ENCODE measurements around the gene S100A7. TPM values are rescaled to one million over a fixed set of nuclear protein-coding genes. Genes with fewer than 3 reads are reported as not detected.
A peak's percentile ranks its signal among the peaks of the same experiment; 100 is the strongest.
"Not testable (repeated sequence)": the region's sequence is repeated elsewhere in the genome, so short reads cannot be mapped to it uniquely, and the experiment has no call there.

S100A7 gene
- total and polyA plus RNA-seq, 2 experiments from 2014 or later: not detected

- DNase-seq (ENCODE audit: low read depth in 1 of 2, low spot score in 1 of 2): peak; percentile 59 to 66
- H3K4me1 ChIP-seq (ENCODE audit: low read depth): peaks cover 16% of the 10 kb centered on the region
- H3K27ac ChIP-seq: peak overlapping the region; percentile 87
- TF ChIP-seq CTCF (IDR thresholded peaks at IDR 0.05; ENCODE audit: low read depth, low read length): peak; percentile 80
- H3K36me3 ChIP-seq: no peaks in the 10 kb centered on the region
- H3K9me3 ChIP-seq (ENCODE audit: low read depth): no peaks in the 10 kb centered on the region
- no peak overlapping the region for H3K4me3 ChIP-seq
- H3K27me3 ChIP-seq: no peaks in the 10 kb centered on the region
Measured at GRCh38 chr1:153465811-153466636, 5.6 kb upstream of the S100A7 start.

GRCh38 chr1:153462741-153463140 is 2.3 kb upstream of the S100A7 start:
- H3K27ac ChIP-seq; H3K36me3 ChIP-seq; H3K9me3 ChIP-seq (ENCODE audit: low read depth); H3K27me3 ChIP-seq; DNase-seq (ENCODE audit: low read depth in 1 of 2, low spot score in 1 of 2); H3K4me3 ChIP-seq: not testable (repeated sequence)
- H3K4me1 ChIP-seq (ENCODE audit: low read depth): peaks cover 15% of the 10 kb centered on the region

GRCh38 chr1:153459655-153460054 is 796 bp downstream of the S100A7 start:
- no peak for TF ChIP-seq CTCF (IDR thresholded peaks at IDR 0.05; ENCODE audit: low read depth, low read length)
- no peaks in the 10 kb centered on the region for H3K4me1 ChIP-seq (ENCODE audit: low read depth)
- H3K9me3 ChIP-seq (ENCODE audit: low read depth): no peaks in the 10 kb centered on the region
- H3K27me3 ChIP-seq: no peaks in the 10 kb centered on the region
- H3K27ac ChIP-seq: no peak overlapping the region
- no peaks in the 10 kb centered on the region for H3K36me3 ChIP-seq
- DNase-seq (ENCODE audit: low read depth in 1 of 2, low spot score in 1 of 2): no peak
- H3K4me3 ChIP-seq: no peak overlapping the region

- Histone ChIP-seq H3K9me3 (ENCODE audit: low read depth) (no peaks in the 10 kb centered on the region), H3K27ac (no peak overlapping the region), H3K27me3 (no peaks in the 10 kb centered on the region), H3K4me1 (ENCODE audit: low read depth) (no peaks in the 10 kb centered on the region), H3K36me3 (no peaks in the 10 kb centered on the region), H3K4me3 (no peak overlapping the region)
- no peak for DNase-seq (ENCODE audit: low read depth in 1 of 2, low spot score in 1 of 2)
- no peak for TF ChIP-seq CTCF (IDR thresholded peaks at IDR 0.05; ENCODE audit: low read depth, low read length)
Measured at GRCh38 chr1:153456396-153456795, 4.1 kb downstream of the S100A7 start.

- H3K27me3 ChIP-seq; H3K4me1 ChIP-seq (ENCODE audit: low read depth); H3K27ac ChIP-seq; H3K9me3 ChIP-seq (ENCODE audit: low read depth); H3K36me3 ChIP-seq; H3K4me3 ChIP-seq; DNase-seq (ENCODE audit: low read depth in 1 of 2, low spot score in 1 of 2): not testable (repeated sequence)
Measured at GRCh38 chr1:153448851-153449250, 11.6 kb downstream of the S100A7 start.

GRCh38 chr1:153447498-153448170 is 12.8 kb downstream of the S100A7 start:
- DNase-seq (ENCODE audit: low read depth in 1 of 2, low spot score in 1 of 2): peak in 1 of 2 donors; percentile 10
- Histone ChIP-seq H3K9me3 (ENCODE audit: low read depth) (no peaks in the 10 kb centered on the region), H3K36me3 (no peaks in the 10 kb centered on the region), H3K27me3 (peaks cover 5% of the 10 kb centered on the region), H3K4me3 (no peak overlapping the region), H3K4me1 (ENCODE audit: low read depth) (no peaks in the 10 kb centered on the region), H3K27ac (no peak overlapping the region)
- TF ChIP-seq CTCF (IDR thresholded peaks at IDR 0.05; ENCODE audit: low read depth, low read length): no peak

All from cardiac muscle cell (in vitro differentiated cells and primary cell).